GM23338 (cell line): ENCODE data around the gene MYCBP2.

Experiments
- CREB1 ChIP-seq: fragments of 250-450 bp; sonication (Bioruptor Pico); IDR thresholded peaks from 2 replicates; pipeline ENCODE4 v1.5.0; 2020; ENCODE audit warnings: low read depth, mild to moderate bottlenecking, moderate library complexity
- CTCF ChIP-seq, 2 experiments: fragments of 200-600 bp in 1 of 2; sonication (generic) in 1 of 2; conservative IDR thresholded peaks; 2 replicates each; pipeline versions ENCODE4 v1.5.1 to v1.6.1; 2016 to 2017; ENCODE audit warnings: antibody characterized with exemption in 2 of 2, low read depth in 2 of 2, mild to moderate bottlenecking in 2 of 2, moderate library complexity in 1 of 2
- EZH2 ChIP-seq: fragments of 200-600 bp; sonication (generic); IDR thresholded peaks from one replicate; pipeline ENCODE4 v1.8.0; 2017; ENCODE audit warnings: antibody characterized with exemption, mild to moderate bottlenecking, low read depth; ENCODE audit not compliant: unreplicated experiment
- NANOG ChIP-seq: IDR thresholded peaks from 2 replicates; pipeline ENCODE4 v1.6.1; 2016; ENCODE audit warnings: antibody characterized with exemption, borderline replicate concordance
- REST ChIP-seq: IDR thresholded peaks from one replicate; pipeline ENCODE4 v1.6.1; 2018; ENCODE audit warnings: antibody characterized with exemption; ENCODE audit not compliant: unreplicated experiment

- TF ChIP-seq CTCF (conservative IDR thresholded peaks at IDR 0.05; ENCODE audit: low read depth in 2 of 2), result peak in 1 of 2 experiments; percentile 53; a peak in 3 of 4 replicates
- no peak for TF ChIP-seq EZH2
- TF ChIP-seq REST, result no peak
- no peak for TF ChIP-seq NANOG
- no peak for TF ChIP-seq CREB1
Measured at GRCh38 chr13:77016888-77017623, 309.8 kb downstream of the MYCBP2 start.
